GM18502 (cell line): ENCODE measurements around the gene ATG7.

ENCODE experiments used
- ATAC-seq: cut with Tn5 transposase; IDR thresholded peaks from one replicate; pipeline ENCODE4 v1.9.1; 2021; ENCODE audit warnings: mild to moderate bottlenecking; ENCODE audit not compliant: unreplicated experiment, poor library complexity

ATG7 gene

DNA sequence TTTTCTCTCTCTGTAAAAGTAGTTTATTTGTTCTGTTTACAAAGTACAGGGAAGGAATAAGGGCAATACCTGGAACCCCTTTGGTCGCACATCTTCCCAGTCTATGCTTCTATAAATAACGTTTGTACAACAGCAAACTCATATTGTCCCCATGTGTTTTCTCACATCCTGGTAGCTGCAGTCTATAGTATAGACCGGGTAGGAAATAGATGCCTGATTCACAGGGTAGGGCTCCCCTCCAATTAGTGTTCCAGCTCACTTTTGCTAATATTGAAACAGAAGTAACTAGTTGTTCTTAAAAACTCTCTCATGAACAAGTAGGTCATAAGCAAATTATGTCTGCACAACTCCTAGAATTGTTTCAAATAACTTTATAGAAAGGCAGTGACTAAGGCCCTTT lies 17.7 kb downstream of the ATG7 start:
- peak; percentile 24 for ATAC-seq

DNA sequence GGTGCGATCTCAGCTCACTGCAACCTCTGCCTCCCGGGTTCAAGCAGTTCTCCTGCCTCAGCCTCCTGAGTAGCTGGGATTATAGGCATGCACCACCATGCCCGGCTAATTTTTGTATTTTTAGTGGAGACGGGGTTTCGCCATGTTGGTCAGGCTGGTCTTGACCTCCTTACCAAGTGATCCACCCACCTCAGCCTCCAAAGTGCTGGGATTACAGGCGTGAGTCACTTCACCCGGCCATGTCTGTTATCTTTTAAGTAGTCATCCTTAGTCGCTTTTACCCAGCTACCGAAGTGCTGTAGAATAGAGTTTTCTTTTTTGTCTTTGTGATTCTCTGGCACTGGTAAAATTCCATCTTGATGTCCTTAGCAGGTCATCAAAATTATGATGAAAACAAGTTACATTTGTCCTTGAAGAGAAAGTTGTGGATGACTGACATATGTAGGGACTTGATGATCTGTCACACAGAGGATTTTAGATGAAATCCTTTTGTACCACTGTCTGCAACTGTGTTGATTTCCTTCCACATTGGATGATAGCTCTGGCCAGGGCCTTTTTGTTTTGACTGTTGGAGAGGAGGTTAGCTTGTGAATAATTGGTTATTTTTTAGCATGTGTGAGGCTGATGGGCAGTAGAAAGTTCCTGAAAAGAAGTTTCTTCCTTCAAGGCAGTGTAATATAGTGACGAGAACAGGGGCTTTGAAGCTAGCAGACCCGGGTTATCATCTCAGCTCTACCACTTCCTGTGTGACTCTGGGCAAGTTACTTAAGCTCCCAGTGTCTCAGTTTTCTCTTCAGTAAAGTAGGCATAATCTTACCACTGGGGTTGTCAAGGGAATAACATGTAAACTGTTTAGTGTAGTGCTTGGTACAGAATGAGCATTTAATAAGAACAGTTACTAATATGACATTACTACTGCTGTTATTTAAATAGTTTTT lies 18.8 kb downstream of the ATG7 start:
- ATAC-seq: peak; percentile 44

DNA sequence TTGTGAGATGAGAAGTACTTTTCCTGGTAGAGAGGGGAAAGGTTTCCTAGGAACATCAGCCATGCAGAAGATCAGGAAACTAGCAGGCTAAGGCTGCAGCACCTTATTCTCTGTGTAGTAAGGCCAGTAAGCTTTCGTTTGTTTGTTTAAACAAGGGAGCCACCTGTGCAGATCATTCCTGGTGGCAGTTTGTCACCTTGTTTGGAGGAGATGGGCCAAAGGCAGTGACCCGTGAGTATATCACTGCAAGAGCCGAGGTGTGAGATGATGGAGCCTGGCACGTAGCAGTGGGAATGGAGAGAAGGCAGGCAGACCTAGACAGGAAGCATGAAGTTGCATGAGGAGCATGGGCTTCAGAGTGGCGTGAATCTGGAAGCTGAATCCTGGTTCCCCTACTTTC lies 19.6 kb downstream of the ATG7 start:
- no peak for ATAC-seq

DNA sequence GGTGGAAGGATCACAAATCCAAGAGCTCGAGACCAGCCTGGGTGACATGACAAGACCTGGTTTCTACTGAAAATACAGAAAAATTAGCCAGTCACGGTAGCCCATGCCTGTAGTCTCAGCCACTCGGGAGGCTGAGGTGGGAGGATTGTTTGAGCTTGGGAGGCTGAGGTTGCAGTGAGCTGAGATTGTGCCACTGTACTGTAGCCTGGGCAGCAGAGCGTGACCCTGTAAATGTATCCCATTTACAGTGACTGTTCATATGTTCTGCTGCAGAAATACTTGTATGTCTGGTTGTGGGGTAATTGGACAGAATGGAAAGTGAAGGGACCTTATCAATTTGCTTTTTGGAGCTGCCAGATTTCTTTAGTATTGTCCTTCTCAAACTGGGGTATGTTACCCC lies 24.9 kb downstream of the ATG7 start:
- no peak for ATAC-seq

DNA sequence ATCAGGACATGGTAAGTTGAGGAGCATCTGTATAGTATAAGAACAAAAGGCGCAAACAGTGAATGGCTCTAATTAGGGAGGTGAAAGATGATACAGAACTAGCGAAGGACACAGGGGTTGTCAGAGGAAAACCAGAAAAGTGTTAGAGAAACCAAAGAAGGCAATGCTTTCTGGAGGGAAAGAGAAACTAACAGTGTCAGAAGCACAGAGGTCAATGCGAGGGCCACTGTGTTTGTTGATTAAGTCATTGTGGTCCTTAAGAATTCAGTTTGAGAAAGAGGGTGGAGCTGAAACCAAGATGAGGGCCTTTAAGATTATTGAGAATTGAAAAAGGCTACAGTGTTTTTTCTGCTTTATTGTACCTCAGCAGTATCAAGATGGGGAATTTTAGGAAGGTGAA lies 28.8 kb downstream of the ATG7 start:
- ATAC-seq: peak; percentile 86

DNA sequence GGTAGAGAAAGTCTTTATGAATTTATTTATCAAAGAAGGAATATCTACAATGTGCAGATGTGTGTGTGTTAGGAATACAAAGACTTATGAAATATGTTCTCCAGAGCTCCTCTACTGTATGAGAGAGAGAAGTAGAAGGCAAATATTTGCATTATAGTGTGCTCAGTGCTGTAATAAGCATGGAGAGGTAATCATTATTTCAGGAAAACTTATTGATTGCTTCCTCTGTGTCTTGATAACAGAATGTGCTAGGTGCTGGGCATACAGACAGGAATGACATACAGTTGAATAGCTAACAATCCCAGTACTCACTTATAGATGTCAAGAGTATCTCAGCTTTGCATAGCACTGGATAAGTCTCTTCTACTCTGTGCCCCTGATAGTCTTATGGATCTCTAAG lies 30.2 kb downstream of the ATG7 start:
- no peak for ATAC-seq

DNA sequence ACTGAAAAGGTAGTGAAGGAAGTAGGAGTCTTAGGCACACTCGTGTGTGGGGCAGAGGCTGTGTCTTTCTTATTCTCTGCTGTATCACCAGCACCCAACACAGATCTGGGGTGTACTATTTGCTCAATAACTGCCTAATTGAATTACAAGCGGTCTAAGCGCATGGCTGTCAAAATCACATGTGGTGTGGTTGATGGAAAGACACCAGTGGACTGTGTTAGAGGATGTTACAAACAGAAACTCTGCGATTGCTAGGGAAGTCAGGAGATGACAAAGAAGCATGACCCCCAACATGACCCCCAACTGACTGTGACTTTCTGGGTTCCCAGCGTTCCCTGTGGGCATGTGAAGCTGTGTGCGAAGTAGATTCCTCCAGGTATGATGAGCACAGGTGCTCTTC lies 32.0 kb downstream of the ATG7 start:
- no peak for ATAC-seq

DNA sequence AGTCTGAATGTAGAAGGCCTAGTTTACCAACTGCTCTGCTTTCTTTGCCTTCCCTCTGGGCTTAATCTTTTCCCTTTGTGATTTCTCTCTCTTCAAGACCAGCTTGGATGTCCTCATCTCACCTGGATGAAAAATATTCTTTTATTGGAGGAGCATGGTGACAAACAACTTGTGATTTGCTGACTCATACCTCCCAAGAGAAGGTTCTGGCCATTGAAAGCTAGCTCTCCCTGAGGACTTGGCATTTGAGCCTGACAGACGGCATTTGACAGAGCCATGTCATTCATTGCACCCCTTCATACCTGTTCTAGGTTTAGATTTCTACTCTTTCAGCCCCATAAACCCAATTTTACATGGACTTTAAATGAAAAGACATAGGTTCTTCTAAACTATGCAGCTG lies 33.3 kb downstream of the ATG7 start:
- ATAC-seq: no peak

DNA sequence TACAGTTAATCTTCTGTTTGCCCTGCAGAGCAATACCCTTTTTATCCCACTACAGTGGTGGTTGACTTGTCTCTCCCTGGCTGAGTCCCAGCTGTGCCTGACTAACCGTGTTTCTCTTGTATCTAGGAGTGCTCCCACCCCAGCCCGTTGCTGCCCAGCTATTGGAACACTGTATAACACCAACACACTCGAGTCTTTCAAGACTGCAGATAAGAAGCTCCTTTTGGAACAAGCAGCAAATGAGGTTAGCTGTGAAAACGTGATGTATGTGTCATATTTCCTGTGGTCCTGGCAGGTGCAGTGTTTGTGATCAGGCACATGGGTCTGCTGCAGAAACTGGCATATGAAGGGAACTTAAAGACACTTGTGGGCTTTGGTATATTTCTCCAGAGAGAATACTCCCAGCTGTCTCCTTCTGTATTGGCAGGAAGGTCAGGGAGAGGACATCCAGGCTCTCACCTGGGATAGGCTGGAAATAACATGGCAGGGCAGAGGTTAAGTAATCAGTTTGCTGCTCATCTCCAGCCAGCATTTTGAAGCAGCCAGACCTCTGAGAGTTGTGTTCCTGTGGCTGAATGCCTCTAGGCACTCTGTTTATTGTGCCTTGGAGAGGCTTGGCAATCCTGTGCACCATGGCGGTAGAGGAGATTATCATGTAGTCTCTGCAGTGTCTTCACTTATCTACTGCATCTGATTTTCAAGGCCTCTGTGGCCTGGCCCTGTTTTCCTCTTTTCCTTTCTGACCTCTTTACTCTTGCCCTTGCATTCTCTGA lies 34.8 kb downstream of the ATG7 start:
- ATAC-seq: peak; percentile 79

DNA sequence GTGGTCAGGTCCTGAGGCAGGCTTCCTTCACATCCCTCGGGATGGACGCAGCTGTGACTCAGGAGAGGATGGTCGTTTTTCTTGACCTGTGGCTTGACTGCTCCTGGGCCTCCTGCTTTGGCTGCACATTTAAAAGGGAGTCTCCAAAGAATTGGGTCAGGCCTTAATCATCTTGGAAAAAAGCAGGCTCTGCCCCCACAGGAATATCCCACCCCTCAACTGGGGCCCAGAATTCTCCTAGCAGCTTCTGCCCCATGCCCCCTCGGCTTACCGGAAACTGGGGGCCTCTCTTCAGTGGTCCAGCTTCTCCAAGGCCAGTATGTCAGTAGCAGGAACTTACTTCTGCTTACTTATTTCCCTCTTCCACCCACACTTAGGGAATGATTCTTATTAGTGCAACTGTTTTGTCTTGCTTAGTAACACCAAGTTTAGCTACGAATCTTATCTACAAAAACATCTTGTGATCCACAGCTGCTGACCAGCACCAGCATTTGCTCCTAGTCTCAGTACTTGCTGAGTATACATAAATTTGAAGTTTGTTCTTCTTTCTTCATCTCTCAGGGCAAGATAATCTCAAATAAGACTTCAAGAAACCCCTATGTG lies 35.7 kb downstream of the ATG7 start:
- no peak for ATAC-seq

DNA sequence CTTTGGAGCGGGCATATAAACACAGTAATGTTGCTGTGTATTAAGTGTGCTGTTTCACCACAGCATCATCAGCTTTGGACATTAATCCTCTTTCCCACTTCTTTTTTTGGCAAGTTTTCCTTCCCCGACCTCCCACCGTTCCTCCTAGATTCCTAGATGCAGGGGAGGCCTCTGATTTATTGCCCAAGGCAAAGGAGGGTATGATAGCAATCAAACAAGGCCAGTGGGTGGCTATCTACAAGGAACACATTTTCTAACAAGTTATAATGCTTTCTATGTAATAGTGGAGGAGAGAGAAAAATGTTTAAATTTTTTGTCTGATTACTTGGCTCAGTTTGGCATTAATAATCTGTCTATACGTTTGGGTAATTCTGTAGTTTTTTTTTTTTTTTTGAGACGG lies 38.1 kb downstream of the ATG7 start:
- no peak for ATAC-seq

DNA sequence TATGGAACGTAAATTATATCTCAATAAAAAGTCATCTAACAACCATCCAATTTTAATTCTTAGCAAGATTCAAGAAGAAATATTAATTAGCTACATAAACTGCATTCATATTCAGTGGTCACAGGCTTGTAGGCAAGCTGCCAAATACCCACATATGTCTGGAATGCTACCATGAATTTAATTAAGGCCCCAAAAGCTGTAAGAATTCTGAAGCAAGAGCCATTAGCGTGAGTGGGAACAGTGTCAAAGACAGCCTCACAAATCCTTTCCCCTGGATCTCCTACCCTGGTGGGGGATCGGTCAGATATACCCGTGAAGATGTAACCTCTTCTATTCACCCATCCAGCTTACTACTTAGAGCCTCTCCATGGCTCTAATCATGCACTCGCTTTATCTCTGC lies 40.0 kb downstream of the ATG7 start:
- ATAC-seq: no peak

DNA sequence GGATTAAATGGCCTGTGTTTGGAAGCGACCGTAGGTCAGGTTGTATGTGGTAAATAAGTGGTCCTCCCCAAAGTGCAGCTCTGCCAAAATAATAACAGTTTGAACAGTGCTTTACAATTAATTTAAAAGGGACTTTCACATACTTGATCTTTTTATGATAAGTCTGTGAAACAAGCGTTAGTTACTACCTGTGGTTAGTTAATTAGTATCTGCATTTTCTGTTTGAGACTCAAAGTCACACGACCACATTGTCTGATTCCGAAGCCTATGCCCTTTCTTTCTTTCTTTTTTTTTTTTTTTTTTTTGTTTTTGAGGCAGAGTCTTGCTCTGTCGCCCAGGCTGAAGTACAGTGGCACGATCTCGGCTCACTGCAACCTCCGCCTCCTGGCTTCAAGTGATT lies 45.1 kb downstream of the ATG7 start:
- ATAC-seq: no peak

DNA sequence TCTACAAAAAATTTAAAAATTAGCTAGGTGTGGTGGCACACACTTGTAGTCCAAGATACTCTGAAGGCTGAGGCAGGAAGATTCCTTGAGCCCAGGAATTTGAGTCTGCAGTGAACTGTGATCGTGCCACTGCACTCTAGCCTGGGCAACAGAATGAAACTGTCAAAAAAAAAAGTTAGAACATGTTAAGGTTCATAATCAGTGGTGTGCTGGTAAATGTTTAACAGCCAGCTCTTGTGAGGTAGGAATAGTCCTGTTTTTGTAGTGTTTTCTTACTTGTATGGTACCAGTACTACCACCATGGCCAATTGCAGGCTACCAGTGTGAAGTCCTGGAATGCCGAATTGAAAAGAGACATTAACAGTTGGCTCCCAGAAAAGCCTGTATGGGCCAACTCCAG lies 50.7 kb downstream of the ATG7 start:
- no peak for ATAC-seq

DNA sequence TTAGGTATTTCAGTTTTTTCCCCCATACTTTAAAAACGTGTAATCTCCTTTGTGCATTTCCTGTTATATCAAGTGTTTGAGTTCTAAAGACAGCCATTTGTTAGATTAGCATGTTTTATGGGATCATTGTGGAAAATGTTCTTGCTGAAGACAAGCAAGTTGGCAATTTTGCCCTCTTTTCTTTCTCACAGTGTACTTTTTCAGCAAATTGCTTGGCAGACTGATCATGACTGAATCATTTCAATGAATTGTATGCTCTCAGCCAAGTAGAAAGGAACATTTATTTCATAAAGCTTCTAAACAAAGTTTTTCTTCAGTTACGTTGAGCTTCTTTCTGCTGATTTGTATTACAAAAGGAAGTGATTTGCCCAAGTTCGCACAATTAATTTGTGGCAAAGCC lies 51.6 kb downstream of the ATG7 start:
- ATAC-seq: no peak

DNA sequence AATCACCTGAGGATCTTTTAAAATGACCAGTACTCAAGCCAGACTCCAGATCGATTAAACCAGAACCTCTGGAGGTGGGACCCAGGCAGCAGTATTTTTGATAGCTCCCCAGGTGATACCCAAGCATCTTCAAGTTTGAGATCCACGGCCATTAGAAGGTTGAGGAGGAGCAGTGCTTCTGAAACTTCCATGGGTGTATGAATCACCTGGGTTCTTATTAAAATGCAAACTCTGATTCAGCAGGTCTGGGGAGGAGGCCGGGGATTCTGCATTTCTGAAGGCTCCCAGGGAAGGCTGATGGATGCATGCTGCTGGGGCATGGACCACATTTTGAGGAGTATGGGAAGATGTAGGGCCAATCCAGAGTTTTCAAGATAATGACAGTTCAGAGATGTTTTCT lies 55.4 kb downstream of the ATG7 start:
- no peak for ATAC-seq

DNA sequence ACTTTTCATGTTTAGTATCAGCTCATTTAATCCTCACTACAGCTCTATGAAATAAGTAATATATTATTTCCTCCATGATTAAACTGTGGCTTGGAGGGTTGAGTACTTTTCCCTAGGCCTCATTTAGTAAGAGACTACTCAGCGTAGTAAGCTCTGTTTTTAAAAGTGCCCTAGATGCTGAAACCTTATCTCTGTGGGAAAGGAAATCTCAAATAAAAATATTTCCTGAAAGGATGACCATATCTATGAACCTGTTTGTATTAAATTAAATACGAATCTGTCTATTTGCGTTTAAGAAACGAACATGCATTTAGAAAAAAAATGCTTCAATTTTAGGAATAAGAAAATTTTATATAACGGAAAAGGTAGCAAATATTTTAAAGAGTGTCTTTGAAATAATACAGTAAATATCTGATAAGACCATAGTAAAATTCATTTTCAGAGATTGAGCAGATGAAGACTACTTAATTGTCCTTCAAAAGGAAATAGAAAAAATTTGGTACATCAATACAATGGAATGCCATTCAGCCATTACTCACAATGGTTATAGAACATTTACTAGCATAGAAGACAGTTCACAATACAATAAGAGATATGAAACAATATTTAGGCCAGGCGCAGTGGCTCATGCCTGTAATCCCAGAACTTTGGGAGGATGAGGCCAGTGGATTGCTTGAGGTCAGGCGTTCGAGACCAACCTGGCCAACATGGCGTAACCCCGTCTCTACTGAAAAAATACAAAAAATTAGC lies 56.2 kb downstream of the ATG7 start:
- no peak for ATAC-seq

DNA sequence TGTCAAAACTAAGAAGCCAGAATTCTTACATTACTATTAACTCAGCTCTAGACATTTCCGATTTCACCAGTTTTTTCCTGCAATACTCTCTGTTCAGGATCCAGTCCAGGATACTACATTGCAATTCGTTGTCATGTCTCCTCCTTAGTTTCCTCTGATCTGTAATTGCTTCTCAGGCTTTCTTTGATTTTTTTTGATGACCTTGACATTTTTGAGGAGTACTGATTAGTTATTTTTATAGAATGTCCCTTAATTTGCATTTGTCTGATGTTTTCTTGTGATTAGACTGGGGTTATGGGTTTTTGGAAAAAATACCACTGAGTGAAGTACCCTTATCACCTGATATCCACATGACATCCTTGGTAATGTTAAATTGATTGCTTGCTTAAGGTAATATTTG lies 57.6 kb downstream of the ATG7 start:
- no peak for ATAC-seq

DNA sequence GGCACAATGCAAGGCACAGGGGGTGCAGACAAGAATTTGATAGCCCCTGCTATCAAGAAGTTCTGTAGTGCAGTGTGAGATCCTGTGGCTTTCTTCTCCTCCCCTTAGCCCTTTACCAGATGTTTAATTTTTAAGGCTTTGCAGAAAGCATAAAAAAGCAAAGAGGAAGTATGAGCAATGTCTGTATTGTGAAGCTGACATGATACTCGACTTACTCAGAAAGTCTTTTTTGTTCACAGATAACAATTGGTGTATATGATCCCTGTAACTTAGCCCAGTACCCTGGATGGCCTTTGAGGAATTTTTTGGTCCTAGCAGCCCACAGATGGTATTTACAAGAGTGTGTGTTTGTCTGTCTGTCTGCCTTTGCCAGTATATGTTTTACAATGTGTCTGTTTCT lies 58.9 kb downstream of the ATG7 start:
- no peak for ATAC-seq

DNA sequence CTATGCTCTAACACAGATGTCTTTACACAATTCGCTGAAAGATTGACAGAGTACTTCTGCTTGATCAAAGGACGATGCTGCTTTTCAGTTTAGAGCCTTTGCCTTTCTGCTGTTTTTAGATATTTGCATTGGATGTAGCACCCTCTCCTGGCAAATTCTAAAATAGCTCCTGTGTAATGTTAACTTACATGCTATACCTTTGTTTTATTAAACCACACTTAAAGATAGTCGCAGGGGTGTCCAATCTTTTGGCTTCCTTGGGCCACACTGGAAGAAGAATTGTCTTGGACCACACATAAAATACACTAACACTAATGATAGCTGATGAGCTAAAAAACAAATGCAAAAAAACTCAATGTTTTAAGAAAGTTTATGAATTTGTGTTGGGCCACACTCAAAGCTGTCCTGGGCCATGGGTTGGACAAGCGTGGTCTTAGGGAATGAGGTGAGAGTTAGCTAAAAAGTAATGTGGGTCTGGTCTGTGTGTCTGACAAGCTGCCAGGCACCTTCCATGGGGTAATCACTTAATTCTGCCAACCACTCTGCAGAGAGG lies 62.9 kb downstream of the ATG7 start:
- ATAC-seq: no peak
